ENCODE results near the gene RGL1.

DNA sequence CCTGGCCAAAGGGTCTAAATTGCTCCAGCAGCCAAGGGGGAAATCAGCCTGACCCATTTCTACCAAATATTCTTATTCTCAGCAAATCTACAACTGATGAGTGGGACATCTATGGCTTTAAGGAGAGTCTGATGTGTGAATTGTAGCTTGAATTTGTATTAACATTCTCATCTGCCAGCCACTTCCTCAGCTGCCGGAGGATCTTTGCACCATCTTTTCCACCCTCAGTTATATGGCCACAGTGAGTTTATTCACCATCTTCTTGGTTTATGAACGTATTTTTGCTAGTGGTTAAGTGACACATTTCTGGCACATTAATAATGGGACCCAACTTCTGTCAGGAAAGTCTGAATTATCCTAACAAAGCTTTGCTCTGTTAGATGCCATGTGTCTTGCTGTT is 163.0 kb downstream of the RGL1 start:
- TF ChIP-seq, protein P1, sequence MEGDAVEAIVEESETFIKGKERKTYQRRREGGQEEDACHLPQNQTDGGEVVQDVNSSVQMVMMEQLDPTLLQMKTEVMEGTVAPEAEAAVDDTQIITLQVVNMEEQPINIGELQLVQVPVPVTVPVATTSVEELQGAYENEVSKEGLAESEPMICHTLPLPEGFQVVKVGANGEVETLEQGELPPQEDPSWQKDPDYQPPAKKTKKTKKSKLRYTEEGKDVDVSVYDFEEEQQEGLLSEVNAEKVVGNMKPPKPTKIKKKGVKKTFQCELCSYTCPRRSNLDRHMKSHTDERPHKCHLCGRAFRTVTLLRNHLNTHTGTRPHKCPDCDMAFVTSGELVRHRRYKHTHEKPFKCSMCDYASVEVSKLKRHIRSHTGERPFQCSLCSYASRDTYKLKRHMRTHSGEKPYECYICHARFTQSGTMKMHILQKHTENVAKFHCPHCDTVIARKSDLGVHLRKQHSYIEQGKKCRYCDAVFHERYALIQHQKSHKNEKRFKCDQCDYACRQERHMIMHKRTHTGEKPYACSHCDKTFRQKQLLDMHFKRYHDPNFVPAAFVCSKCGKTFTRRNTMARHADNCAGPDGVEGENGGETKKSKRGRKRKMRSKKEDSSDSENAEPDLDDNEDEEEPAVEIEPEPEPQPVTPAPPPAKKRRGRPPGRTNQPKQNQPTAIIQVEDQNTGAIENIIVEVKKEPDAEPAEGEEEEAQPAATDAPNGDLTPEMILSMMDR (conservative IDR thresholded peaks at IDR 0.05 in 1 of 2, IDR thresholded peaks at IDR 0.05 in 1 of 2; ENCODE audit: low read depth in 1 of 2, low read length in 2 of 2) = no peak
- TF ChIP-seq EZH2 (IDR thresholded peaks at IDR 0.05; ENCODE audit: low read length, missing control alignments) = no peak
